ENCODE measurements around the gene STK24.

The STK24 gene

DNA sequence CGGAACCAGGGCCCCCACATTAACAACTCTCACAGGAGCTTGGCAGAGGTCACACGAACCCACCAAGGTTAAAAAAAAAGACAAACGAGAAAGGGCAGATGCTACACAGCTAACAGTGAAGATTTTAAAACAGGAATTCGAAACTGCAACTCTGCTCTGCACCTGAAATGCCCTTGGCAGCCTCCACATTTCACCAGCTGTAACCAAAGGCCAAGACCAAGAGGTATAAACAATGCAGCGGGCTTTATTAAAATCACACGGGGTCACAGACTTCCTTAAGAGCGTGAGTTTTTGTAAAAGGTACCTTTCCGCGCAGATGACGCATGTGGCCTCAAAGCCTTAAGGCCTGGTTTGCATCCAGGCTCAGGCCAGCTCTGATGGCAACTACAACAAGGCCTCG, 88.2 kb downstream of the STK24 start:
- DNase-seq: no peak

GRCh38 chr13:98487522-98487921, 89.4 kb downstream of the STK24 start:
- DNase-seq: no peak

DNA sequence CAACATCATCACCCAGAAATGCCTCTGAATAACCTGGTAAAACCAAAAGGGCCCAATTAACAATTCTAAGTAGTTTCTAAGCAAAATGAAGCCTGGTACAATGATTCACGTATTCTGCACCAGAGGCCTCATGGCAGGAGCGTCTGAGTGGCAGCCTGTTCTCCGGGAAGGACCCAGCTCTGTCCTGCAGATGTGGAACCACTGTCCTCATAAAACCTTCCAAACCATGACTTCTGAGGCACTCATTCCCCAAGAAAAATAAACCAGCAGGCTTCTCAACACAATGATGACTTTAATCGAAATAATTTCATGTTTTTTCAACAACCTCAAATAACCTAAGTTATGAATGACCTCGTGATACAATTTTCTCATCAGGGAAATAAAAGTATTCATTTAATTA, 89.9 kb downstream of the STK24 start:
- no peak for DNase-seq

DNA sequence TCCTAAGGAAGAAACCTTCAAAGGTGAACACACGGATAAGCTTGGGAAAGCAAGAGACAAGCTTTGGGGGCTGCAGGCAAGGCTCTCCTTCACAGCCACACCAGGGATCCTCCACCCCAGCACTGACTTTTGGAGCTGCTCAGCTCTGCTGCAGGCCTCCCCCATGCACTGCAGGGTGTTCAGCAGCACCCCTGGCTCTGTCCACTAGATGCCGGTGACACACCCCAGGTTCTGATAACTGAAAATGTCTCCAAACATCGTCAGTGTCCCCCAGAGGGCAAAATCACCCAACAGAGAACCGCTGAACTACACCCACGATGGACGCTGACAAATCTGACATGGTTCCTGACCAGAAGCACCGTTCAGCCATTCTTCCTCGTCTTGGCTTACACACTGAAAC, 90.5 kb downstream of the STK24 start:
- DNase-seq: no peak

GRCh38 chr13:98485561-98485960, 91.3 kb downstream of the STK24 start:
- no peak for DNase-seq

DNA sequence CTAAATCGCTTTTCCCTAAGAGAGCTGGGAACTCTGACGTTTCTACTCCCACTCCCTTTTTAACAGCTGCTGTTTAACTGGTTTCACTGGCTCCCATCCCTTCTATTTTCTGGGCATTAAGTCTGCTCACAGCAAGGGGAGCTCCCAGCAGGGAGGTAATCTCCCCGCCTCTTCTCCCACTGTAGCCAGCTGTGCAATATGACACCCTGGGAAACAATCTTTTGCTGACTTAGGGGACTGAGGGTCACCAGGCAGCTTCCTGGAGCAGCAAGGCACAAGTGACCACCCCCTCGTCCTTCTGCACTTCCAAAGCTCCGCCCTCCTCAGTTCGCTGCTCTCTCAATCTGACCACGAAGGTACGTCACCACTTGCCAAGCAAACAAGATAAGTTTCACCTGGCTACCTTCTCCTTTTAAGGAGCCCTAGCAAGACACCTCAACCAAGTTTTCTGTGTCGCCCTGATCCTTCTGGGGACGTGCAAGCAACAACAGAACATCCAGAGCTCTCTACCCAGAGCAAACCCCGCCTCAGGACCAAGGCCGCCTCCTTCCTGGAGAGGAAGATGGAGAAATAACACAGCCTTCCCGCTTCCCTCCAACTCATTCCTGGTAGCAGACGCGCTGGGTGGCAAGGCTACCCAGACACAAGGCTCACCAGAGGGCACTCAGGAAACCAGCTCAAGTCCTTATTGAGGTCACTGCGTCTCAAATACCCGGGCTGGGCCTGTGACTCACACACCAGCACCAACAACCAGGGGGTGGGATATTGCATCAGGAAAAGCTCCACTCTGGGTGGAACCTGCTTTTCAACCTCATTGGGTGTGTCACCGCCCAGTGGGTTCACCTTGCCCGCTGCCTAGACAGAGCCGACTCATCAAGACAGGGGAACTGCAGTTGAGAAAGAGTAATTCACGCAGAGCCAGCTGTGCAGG, 92.4 kb downstream of the STK24 start:
- DNase-seq: peak; percentile 94

DNA sequence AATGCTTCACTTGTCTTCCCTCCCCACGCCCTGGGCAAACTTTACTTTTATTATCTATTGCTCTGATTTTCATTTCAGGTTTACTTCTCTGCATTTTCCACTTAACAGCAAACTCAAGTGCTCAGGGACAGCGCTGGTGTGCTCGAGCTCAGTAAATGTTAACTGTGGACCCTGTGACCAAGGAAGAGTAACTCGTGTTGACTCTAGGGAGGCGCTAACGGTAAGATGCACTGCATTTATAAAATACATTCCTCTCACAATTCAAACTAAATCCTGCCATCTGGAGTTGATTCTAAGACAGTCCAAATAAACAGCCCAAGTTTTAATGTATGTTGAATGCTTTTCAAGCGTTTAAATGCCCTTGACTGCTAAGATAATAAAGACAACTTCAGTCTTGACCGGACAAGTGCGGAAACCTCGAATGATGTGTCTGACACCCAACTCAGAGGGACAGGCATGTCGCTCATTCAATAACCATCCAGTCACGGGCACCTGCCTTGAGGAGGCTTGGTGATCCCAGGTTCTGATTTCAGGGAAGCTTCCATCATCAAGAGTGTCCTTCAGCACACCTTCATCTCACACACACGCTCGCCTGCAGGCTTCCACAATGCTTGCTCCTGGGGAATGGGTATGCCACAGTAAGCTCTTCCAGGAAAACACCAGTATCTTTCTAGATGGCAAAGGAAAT, 93.2 kb downstream of the STK24 start:
- peak; percentile 25 for DNase-seq

GRCh38 chr13:98482476-98483444, 94.1 kb downstream of the STK24 start:
- peak; percentile 16 for DNase-seq

DNA sequence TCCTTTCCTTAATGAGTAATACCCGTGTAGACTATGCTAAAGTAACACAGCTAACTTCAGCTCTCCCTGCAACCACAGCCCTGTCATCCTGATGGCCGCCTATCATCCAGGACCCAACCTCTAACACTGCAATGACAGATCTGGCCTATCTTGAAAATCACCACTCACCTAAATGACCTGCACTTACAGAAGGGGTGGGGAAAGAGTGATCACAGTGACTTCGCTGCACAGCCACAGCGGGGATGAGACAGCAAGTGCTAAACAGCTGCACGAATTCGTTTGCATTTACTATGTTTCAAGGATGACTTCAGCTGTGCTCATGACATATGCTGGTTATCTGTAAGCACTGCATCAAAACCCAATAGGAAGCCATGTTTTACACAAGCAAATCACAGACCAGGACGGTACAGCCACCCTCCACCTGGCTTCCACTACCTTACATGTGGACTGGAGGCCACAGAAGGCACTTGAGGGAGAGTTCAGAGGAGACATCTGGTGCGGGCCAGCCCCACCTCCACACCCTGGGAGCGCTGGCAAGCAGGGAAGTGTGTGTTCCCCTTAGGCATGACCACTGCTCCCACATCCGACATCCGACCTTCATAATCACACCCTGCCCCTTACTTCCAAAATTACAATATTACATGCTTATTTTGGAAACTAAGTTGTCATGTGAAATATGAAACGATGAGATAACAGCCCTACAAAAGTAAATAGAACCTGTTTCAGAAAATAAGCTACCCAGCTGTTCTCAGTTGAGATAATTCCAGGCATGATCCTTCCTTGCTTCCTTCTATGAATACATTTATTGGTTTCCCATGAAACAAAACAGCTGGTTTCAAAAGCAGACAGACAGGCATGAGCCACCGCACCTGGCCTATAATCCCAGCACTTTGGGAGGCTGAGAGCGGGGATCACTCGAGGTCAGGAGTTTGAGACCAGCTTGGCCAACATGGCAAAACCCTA, 95.7 kb downstream of the STK24 start:
- DNase-seq: peak; percentile 82

GRCh38 chr13:98479496-98480003, 97.4 kb downstream of the STK24 start:
- no peak for DNase-seq

DNA sequence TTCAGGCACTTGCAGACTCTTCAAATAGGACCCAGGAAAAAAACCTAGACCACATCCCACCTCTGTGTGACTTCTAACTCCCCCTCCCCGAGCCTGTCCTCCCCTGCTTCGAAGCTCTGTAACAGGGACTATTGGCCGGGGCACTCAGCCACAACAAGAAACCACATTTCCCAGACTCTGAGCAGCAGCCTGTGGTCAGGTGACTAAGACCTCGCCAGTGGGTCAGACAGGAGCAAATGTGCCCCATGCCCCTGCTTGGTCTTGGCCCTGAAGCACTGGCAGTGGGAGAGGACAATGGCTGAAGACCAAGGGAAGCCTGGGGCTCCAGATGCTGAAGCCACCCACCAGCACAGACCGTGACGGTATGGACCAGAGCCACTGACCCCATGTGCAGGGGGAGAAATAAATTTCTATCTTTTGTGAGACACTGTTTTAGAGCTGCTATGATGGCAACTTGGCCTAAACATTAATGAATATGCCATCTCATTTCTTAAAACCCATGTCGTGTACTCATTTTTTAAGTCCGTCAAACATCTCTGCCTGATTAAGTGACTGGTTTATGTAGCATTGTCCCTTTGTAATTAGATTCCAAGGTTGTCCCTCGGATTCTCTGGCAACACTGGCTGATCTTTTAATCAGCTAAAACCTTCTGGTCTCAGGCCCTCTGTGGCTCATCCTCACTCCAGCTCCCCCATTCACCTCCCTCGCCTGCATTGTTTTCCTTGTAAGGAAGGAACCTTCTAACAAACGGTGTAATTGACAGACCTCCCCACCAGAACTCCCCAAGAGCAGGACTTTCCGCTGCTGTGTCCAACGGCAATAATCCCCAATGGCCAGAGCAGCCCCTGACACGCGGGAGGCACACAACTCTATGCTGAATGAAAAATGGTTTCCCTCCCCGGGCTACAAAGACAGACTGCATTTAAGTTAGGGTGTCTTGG, 98.4 kb downstream of the STK24 start:
- no peak for DNase-seq

DNA sequence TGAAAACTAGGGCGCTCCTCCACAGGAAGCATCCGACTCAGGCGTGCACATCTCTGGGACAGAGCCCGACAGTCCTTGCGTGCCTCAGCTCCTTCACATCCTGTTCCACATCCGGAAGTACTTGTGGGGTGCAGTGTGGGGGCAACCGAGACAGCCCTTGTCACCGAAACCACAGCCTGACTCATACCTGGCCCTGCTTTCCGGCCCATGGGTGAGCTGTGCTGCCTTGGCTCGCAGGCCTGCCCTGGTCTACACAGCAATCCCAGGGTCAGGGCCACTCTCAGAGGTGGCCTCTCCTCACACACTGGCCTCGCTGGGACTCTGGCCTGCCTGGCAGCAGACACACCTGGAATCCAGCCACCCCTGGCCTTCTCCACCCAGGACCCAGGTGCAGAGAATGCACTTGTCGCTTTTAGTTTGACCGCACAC, 100.4 kb downstream of the STK24 start:
- no peak for DNase-seq

GRCh38 chr13:98476106-98476505, 100.8 kb downstream of the STK24 start:
- DNase-seq: no peak

DNA sequence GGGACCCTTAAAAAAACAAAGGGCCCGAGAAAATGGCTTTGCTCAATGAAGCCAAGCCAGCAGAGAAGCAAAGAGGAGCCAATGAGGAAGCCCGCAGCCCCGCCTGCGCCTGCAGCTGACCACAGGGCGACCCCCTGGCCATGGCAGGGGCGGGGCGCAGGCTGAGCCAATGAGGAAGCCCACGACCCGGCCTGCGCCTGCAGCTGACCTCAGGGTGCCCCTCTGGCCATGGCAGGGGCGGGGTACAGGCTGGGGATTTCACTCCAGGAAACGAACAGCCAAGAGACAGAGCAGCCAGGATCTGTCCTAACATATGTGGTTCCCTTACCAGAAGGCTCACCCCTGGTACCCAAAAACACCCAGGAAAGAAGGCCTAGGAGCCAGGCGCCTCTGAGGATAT, 101.4 kb downstream of the STK24 start:
- no peak for DNase-seq

DNA sequence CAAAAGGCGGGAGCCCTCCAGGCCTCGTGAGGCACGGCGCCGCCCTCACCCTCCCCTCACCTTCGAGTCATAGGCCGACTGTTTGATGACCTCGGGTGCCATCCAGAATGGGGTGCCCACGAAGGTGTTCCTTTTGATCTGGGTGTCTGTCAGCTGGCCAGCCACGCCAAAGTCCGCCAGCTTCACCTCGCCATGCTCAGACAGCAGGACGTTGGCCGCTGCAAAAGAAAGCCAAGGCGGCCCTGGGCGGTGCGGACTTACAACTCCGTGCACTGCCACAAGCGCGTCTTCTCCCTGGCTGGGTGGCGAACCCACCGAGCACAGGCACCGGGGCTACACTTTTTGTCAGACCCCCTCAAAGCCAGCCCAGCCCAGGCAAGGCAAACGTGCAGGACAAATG, 102.1 kb downstream of the STK24 start:
- no peak for DNase-seq

DNA sequence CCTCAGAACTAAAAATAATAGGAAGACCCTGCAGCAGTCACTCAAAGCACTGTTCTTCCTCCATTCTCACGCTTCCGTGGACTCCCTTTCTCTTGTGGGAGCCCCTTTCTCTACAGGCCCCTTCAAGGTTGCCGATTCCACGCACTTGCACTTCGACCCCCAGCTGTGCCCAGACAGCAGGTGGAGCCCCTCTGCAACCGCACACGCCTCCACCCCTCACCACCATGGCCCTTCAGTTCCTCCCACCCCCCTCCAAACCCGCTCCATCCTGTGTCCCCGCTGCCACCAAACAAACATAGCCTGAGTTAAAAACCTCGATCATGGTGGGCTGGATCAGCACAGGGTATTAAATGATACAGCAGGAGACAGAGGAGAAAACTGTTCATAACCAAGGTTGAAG, 102.6 kb downstream of the STK24 start:
- no peak for DNase-seq

GRCh38 chr13:98473788-98474144, 103.1 kb downstream of the STK24 start:
- no peak for DNase-seq

- DNase-seq: no peak
Measured at GRCh38 chr13:98473135-98473787, 103.6 kb downstream of the STK24 start.

DNA sequence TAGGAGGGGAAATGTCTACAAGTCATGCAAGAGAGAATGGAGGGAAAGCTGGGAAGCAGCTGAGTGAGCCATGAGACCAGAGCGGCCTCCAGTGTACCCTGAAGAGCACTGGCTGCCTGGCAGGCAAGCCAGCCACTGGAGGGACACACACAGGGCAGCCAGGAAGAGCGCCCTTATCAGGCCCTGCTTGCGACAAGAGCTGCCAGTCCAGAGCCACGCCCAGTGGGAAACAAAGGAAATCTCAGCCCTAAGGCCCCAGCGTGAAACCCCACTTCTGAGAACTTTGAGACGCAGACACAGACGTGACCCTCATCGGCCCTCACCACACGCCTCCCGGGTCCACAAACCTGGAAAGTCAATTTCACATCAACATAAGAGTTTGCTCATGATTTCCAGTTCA, 105.0 kb downstream of the STK24 start:
- no peak for DNase-seq

- DNase-seq: no peak
Measured at GRCh38 chr13:98470920-98471319, 106.0 kb downstream of the STK24 start.
